Muscle of arm (tissue), 12 donors: Measurements from ENCODE around the gene S100A2. TPM values are rescaled to one million over a fixed set of nuclear protein-coding genes. Genes with fewer than 3 reads are reported as not detected.
"Not testable (repeated sequence)": the region's sequence is repeated elsewhere in the genome, so short reads cannot be mapped to it uniquely, and the experiment has no call there.

ENCODE experiments used
- DNase-seq: peaks from one replicate; pipeline ENCODE4 v3.0.0-alpha.2; 2013
- polyA plus RNA-seq, 12 donors: library from polyadenylated mRNA; unstranded; fragments of 120-200 nt; gene quantifications; one replicate each; pipeline ENCODE4 v1.2.1, GENCODE V29; 2013; ENCODE audit not compliant: insufficient read length in 12 of 12

S100A2 gene
- polyA plus RNA-seq, 12 donors: 0.89 to 14.0 (median 1.8) TPM; not detected in 2

DNA sequence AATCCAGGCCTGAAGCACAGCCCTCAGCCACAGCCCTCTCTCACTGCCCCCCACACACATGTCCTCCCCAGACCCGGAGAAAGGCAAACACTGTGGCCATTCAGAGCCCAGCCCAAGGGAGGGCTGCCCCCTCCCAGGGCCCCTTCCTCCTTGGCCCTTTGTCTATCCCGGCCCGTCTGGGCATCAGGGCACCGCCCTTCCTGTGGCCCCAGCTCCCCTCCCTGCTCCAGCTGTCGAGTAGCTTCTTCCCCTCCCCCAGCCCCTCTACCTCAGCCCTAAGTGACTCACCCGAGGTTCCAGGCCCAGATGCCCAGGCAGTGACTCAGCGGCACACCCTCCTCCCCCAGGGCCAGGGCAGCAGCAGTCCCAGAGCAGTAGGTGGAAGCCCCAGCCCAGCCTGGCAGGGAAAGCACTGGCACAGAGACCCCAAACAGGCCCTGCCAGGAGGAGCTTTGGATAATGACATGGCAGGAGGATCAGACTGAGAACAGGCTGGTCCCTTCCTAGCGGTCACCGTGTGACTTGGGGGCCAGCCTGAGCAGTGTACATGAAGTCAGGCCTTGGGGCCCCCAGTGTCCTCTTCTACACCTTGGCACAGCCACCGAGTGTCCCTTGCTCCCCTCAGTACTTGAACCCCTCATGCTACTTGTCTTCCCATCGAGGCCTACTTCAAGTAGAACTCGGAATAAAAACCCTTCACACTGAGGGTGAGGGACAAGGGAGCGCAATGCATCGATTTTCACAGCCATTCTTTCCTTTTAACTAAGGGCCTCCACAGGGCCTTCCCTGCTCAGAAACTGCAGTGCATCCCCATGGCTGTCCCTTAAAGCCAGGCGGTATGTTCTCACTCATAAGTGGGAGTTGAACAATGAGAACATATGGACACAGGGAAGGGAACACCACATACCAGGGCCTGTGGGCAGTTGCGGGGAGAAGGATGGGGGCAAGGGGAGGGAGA lies 1.0 kb upstream of the S100A2 start:
- DNase-seq: peak; percentile 72

DNA sequence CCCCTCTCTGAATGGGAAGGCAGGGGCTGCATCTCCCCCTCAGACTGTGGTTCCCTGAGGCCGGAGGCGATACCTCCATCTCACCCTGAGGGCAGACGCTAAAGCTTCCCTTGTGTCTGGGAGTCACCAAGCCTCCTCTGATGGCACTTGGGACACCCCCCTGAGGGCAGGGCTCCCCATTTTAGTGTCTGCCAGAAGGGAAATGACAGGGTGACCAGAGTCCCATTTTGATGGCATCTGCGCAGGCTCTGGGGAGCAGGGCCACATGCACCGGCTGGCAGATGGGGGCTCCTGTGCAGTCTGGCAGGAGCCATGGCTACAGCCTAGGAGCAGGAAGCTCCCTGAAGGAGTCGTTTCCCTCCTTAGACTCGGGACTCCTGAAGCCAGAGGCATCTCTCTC lies 1.7 kb downstream of the S100A2 start:
- DNase-seq: no peak

GRCh38 chr1:153563483-153563901 lies 2.2 kb downstream of the S100A2 start:
- DNase-seq: no peak

- not testable (repeated sequence) for DNase-seq
Measured at GRCh38 chr1:153562021-153562420, 3.6 kb downstream of the S100A2 start.

DNA sequence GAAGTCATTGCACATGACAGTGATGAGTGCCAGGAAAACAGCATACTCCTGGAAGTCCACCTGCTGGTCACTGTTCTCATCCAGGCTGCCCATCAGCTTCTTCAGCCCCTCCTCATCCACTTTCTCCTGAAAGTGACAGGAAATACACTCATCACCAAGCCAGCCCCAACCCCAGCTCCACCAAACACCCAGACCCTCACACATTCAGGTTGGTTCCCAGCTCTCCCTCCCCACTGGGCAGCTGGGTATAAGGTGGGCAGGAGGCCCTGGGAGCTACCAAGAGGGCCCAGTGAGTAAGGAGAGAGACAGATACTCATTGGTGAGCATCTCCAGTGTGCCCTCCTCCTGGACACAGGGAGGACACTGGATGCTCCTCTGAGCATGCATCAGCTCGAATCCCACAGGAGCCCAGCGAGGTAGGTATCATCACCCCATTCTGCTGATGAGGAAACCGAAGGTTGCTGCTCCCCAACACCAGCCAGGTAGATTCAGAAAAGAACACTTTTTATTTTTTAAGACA lies 4.1 kb downstream of the S100A2 start:
- no peak for DNase-seq

GRCh38 chr1:153560771-153561465 lies 4.7 kb downstream of the S100A2 start:
- no peak for DNase-seq

DNA sequence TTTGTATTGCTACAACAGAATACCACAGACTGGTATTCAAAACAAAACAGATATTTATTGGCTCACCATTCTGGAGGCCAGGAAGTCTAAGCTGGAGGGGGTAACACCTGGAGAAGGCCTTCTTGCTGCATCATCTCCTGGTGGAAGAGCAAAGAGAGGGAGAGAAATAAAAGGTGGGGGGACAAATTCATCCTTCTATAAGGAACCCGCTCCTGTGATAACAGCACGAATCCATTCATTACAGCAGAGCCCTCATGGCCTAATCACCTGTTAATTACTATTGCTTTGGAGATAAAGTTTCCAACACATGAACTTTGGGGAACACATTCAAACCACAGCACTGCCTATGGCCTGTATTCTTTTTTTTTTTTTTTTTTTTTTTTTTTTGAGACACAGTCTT lies 5.4 kb downstream of the S100A2 start:
- DNase-seq: no peak

GRCh38 chr1:153557877-153558276 lies 7.8 kb downstream of the S100A2 start:
- no peak for DNase-seq

- DNase-seq: no peak
Measured at GRCh38 chr1:153556348-153556747, 9.3 kb downstream of the S100A2 start.

- no peak for DNase-seq
Measured at GRCh38 chr1:153553830-153554541, 11.7 kb downstream of the S100A2 start.

- no peak for DNase-seq
Measured at GRCh38 chr1:153553096-153553495, 12.5 kb downstream of the S100A2 start.

- no peak for DNase-seq
Measured at GRCh38 chr1:153552335-153552734, 13.3 kb downstream of the S100A2 start.

- DNase-seq: no peak
Measured at GRCh38 chr1:153550827-153551500, 14.7 kb downstream of the S100A2 start.

DNA sequence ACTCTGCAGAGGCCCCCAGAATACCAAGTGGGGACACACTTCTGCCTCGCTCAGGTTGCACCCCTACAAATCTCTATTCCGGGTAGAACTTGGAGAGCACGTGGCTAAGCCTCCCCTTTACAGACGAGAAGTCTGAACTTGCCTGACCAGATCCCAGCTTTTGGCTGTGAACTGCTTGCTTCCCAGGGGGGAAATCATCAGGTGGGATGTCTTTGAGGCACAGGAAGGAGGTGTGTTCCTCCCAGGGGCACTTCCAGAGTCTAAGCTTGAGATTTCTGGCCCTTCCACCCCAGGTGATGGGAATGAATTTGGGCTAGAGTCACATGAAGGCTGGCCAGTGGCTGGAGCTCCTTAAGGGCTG lies 15.3 kb downstream of the S100A2 start:
- no peak for DNase-seq

DNA sequence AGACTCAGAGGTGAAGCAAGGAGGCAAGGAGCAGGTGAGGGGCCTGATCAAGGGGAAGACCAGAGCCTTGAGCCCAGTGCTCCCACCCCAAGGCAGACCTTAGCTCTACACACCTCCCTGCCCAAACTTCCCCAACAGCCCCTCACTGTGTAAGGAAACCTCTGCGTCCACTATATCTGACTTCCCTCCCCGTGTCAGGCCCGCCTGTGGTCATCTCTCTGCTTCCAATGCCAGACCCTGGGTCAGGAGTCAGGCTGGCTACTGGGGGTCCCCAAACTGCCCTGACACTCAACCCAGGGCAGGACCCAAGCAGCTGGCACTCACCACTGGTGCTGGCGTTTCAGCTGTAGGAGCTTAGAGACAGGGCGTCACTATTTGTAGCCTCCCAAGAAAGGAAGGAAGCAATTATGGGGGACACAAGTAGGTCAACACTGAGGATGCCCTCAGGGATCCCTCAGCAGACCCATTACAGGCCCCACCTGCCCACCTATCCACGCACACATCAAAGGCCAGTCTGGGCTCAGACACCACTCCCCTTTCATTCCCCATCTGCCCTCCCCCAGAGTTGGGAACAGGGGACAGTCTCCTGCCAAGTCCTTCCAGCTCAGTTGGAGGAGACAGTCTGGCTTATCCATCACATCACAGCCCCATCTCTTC lies 15.8 kb downstream of the S100A2 start:
- no peak for DNase-seq

GRCh38 chr1:153548722-153549688 lies 16.6 kb downstream of the S100A2 start, which contains the start of gene S100A3:
Gene S100A3, minus strand, starts transcription at chr1:153549258. Its CDS starts 773 bp downstream, at chr1:153548485.
- DNase-seq: no peak

DNA sequence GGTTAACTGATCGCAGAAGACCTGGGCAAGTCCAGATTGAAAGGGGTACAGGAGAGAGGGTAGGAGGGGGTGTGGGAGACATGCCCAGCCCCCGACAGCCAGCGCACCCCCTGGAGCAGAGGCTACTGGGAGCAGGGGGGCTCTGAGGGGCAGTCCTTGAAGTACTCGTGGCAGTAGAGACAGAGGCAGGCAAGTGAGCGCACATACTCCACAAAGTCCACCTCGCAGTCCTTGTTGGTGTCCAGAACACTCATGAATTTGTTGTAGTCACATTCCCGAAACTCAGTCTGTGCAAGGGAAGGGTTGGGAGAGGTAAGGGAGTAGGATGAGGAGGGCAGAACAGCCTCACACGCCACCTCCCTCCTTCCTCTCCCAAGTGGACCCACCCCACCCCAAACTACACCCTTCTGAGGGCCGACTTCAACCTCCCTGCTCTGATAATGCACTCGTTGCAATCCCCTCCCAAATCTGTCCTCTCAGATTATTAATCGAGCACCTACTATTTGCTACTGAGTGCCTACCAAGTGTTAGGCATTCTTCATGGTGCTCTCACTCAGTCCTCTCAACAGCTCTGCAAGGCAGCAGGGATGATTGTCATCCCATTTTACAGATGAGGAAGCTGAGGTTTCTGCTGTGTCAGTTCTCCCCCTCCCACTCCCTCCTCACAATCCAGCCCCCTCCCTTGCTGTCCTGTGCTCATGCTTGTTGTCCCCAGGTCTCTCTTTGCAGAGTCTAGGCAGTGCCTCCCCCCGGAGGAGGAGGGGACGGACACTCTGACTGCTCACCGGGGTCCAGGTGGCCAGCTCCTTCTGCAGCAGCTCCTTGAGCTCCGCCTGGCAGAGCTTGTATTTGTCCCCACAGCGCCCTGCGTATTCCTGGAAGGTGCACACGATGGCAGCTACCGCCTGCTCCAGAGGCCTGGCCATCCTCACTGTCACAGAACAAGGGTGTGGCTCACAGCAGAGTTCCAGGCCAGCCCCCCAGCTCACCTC lies 17.8 kb downstream of the S100A2 start:
- DNase-seq: no peak
